NCI-H1930 (cell line): ENCODE measurements around the gene LRRC1.

Experiments
- DNase-seq, 2 experiments: peaks; one replicate each; lab custom pipeline; 2025; lab: John Stamatoyannopoulos, UW

The LRRC1 gene

DNA sequence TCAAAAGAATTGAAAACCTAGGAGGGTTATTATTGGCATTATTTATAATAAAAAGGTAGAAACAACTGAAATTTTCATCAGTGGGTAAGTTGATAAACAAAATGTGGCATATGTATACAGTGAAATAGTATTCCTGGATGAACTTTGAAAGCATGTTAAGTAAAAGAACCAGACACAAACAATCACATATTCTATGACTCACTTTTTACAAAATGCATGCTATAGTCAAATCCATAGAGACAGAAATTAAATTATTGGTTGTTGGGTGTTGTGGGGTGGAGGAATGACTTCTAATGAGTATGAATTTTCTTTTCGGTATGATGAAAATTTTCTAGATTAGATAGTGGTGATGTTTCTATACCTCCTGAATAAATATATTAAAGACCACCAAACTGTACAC, 94.6 kb downstream of the LRRC1 start:
- DNase-seq: no peak

DNA sequence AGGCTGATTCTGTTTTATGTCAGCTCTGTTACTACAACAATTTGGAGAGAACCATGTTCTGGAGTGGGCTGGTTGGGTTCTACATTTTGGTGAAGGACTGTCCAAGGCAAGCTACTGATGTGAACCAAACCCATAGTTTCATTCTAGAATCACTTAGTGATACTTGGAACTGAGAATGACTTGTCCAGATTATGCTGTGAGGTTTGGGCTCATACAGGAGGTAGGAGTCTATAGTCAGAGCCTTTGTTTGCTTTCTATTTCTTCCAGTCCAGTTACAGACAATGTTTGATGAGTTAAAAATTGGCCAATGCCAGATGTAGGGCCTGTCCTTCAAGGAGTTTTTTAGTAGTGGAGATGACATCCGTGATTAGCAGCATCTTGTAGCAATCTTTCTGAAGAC, 97.9 kb downstream of the LRRC1 start:
- no peak for DNase-seq

DNA sequence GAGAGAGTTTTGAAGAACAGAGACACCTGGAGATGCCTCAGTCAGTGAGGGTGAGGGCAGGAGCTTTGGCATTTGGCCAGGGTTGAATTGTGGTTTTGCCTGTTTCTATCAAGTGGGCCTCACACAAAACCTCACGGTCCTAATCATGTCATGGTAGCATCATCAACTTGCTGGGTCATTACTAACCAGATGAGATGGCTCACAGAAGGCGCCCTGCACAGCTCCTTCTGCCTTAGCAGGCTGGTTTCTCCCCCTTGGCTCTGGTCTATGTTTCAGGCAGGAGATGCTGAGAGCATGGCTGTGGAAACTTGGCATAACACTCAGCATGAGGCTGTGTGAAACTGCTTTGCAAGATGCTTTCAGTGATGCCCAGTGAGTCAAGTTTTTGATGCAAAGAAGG, 99.3 kb downstream of the LRRC1 start:
- peak in 1 of 2 experiments; percentile 16 for DNase-seq

DNA sequence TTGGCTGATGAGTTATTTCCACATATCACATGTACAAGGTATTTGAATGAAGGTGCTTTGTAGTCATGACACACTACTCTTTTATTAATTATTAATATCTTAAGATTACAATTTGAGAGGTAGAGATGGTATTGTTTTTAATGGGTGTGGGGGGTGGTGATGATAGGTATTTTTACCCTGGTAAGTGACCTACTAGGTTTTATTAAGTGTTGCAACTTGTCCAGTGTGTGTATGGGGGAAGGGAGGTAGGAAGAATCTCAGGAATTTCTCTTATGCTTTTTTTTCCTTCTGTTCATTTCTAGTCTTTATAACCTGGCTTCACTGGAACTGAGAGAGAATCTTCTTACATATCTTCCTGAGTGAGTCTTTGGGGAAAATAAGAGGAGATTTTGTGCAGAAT, 101.4 kb downstream of the LRRC1 start:
- DNase-seq: no peak

DNA sequence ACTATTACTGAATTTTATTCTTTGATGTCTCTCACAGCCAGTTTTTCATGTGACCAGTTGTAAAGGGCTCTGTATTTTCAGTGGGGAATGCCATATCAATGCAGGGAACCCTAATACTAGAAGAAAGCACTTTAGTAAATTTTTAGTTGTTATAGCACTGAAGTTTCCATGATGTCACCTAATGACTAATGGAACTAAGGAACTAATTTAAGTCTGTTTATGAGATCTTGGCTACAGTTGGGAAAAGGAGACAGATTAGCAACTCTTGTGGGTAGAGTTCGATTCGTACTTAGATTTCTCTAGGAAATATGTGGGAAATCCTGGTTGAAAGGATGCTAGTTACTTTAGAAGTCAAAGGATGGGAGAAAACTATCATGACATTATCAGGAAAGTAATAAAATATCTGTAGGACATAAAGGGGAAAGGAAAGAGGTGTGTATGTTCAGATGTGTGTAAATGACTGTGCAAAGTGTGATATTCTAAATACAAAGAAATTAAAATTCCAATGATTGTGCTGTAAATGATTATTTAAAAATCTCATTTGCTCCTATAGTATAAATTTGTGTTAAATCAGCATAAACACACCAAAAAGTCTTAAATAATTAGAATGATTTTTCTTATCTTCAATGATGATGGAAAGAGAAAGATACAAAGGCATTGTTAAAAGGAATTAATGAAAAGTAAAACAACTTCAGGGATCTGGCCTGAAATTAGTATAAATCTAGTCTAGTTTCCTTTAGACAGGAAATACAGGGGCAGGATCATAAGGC, 103.4 kb downstream of the LRRC1 start:
- DNase-seq: no peak

DNA sequence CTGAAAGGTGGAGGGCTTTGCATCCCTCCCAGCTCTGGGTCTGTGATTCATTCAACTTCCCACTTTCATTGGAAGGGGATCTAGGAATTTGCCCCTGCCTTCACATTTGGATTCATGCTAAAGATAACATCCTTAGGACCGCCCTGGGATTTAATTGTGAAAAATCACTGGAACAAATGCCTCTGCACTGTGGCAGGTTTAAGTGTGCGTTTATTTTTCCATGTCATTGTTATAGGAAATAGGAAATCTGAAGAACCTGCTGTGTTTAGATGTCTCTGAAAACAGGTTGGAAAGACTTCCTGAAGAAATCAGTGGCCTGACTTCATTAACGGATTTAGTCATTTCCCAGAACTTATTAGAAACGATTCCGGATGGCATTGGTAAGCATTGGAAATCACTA, 104.7 kb downstream of the LRRC1 start:
- DNase-seq: no peak

DNA sequence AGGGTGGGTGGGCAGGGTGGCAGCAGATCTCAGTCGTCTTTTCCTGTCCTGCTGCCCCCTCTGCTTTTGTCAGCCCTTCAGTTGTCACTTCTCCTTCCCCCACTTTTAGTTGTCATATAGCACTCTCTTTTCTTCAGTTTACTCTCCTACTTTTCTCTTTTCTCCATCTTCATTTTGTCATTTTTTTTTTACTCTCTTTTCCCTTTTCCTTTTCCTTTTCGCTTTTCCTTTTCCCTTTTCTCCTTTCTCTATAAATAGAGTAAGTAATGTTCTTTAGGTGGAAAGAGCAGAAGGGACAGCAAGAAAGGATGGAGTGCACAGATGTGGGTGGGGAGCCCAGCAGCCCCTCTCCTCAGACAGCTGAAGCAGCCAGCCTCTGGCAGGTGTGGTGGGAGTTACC, 108.6 kb downstream of the LRRC1 start:
- no peak for DNase-seq

DNA sequence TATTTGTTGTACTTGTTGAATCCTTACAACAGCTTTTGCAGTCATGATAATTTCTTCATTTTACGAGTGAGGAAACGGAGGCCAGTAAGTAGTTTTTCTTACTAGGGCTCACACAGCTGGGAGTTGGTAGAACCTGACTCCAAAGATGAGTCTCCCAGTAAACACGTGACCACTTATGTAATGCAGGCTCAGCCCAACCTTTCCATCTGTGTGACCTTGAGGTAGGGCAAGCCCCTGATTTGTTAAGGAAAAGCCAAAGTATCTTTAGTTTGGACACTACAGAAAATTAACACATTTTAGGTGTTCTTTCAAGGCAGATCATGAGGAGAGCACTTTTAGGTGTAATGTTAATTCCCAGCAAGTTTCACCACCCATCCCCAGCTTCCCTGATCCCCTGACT, 111.3 kb downstream of the LRRC1 start:
- no peak for DNase-seq

DNA sequence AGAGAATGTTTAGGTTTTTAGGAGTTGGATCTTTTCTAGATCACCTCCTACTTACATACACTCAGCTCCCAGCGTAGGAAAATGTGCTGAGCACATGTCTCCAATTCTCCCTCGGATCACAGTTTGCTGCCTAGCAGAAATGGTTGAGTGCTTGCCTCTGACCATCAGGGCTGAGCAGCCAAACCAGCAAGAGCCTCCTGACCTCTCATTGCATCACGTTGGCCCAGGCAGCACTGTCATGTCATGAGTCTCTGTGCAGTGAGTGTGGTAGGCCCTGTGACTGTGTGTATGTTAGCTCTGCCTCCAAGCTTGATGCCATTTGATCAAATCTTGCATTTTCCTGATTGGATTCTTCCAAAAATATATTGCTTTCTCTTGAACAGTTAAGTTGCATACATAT, 112.0 kb downstream of the LRRC1 start:
- no peak for DNase-seq

DNA sequence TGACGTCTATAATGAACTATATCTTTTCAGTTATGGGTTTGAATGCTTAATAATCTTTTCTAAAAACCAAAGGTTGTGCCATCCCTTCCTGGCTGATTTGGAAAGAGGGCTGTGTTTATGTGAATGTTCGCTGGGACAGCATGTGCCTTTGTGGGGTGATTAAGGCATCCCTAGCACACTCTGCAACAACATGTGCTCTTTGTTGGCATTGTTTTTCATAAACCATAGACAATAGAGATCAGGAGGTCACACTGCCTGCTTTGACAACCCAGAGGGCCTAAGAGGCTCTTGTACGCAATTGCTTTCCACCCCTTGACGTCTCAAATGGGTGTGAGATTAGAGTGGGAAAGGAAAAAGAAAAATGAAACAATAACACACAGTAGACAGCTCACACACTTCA, 116.0 kb downstream of the LRRC1 start:
- DNase-seq: no peak

DNA sequence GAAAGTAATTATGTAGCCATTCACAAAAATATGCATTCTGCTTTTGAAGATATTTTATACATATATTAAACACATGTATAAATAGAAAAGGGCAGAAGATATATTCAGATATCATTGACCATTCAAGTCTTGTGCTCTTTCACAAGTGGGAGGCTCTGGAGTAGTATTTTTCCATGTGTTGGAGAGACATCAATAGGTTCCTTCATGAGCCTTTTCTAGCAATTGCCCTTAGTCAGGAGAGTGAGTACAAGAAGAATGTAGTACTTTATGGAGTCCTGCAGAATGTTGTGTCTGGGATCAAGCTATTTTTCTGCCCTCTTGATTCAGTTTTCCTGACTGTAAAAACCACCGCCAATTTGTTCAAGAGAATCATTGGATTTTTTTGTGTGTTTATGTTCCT, 117.9 kb downstream of the LRRC1 start:
- DNase-seq: no peak

DNA sequence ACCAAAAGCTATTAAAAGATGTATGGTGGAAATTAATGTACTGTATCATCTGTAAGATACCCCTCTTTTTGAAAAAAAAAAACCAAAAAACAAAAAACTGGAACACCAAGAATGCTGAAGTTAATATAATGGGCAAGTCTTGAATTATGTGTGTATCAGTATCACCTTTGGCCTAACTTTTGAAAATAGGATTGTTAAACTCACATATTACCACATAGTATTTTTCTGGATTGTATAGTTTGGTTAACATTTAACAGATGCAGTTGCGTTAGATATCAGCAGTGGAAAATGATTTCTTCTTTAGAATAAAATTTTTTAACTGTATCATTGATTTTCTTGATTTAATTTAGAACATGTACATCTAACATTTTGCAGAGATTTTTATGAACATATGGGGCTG, 118.5 kb downstream of the LRRC1 start:
- DNase-seq: no peak

DNA sequence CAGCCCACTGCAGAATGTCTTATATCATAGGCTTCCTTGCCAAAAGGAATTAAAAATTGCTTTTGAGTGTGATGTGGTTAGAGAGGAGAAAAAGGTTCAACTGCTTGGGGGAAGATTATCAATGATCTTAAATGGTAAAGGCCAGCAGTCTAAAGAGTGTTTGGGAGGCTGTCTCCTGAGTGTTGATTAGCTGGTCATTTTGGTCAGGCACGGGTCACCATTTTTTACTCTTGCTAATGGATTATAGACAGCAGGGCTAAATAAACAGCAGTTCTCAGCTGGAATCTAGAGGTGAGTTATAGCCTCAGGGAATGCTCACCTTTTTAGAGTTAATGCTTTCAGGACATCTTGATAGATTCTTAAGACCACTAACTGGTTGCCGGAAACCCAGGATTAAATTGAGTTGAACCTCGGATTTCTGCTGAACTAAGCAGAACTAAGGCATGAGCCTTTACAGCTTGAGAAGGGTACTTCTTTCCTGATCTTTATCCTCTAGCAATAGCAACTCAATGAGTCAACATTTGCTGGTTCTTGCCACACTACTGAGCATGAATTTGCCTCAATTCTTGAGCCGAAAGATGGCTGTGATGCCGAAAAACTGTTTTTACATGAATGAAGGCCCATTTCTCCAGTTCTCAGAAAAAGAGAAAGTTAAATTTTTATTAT, 120.4 kb downstream of the LRRC1 start:
- no peak for DNase-seq

DNA sequence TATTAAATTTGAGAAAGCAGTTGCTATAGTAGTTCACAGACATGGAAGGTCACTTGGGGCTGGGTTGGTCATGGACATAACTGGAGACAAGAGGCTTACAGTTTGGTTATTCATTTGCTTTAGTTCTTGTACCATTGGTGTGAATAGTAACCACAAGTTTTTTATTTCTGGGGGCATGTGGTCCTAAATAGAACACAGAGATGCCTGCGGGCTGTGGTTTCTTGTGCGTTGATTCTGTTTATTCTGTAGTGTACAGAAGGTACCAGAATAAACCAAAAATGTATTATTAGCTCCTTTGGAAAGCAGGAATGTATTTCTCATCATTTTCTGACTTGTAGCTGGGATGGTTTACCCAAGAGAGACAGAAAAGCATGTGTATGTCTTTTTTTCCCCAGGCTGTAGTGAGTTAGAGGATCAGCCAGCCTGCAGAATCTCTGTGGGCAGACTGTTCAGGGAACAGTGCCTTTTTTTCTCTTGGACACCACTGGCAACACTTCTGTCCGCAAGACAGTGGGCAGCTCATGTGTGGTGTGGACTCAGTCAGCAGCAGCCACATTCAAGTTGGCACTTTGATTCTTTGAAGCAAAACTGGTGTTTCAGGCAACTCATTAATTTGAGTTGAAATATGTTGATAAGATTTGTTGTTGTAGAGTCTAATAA, 122.1 kb downstream of the LRRC1 start:
- DNase-seq: no peak

DNA sequence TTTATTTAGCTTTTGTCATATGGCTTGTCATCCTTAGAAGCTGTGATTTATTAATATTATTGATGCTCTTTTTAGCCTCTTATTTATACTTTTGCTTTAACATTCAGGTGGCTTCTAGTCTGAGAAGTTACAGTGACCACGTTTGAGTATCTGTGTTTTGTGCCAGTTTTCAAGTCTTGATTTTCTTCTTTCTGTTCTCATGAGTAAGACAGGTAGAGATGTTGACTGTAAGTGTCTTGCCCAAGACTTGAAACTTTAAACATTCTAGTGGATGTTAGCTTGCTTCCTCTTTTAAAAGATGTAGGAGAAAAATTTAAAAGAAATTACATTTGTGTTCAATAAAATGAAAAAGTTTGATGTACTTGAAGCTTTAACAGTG, 122.6 kb downstream of the LRRC1 start:
- no peak for DNase-seq

DNA sequence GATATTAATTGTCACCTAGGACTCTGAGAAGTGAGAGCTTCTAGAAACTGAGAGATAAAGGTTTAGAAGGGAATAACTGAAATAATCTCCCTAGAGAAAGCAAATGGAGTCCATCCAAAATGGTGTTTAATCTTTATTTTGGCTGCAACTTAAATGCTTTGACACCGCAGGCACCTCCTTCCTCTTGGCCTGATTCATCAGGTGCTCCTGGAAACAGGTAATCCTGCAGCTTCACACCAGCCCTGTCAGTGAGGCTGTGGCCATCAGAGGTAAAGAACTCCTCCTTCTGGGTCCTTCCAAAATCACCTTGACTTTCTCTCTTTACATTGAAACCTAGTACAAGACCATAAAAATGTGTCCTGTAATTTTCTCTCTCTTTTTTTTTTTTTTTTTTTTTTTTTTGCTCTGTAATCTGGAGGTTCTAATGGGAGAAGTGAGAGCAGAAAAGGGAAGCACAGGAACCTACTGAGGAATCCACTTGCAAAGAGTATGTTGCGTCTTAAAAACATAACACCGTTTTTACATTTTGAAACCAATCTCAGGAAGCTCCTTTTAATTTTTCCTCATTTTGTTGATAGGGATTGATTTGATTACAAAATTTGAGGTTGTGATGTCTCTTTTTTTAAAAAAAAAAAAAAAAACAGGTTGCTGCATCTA, 124.2 kb downstream of the LRRC1 start:
- DNase-seq: no peak

DNA sequence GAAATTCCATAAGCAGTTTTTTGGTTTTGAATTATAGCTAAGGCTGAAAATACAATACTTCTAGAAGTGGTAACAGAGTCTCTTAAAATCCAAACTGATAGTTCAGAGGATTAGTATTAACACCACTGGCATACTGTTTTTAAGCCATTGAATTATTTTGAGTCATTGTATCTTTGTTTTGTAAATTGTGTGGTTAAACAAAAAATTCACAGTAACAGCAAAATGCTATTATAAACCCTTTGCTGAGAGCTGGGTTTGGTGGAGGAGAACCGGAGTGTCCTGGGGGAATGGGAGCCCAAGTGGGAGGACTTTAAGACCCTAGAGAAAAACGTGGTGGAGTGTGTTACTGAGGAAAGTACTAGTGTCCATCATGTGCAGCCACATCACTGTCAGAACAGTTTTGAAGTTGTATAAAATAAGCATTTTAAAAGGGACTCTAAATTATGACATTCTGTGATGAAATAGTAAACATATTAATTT, 125.1 kb downstream of the LRRC1 start:
- no peak for DNase-seq

DNA sequence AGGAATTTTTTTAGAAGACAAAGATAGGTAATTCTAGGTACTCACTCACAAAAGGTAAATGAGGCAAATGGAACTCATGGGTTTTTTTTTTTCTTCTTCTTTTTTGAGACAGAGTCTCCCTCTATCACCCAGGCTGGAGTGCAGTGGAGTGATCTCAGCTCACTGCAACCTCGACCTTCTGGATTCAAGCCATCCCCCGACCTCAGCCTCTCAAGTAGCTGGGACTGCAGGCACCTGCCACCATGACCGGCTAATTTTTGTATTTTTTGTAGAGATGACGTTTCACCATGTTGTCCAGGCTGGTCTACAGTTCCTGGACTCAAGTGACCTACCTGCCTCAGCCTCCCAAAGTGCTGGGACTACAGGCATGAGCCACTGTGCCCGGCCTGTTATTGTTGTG, 126.1 kb downstream of the LRRC1 start:
- no peak for DNase-seq

DNA sequence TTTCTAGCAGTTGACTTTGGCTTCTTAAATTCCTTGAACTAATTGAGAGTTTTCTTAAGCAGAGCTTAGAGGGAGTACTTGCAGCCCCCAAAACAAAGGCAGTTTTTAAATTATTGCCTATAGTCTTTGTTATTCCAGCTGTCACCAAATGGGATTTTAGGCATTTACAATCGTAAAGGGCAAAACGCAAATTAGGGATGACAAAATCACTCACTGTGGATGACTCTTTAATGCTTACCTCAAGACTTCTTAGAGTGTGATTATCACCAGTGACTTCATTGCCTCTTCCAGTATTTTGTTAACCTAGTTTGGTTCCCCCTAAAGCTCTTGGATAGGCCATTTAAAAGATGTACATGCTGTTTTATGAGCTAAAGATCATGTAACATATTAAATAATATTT, 126.8 kb downstream of the LRRC1 start:
- DNase-seq: no peak

DNA sequence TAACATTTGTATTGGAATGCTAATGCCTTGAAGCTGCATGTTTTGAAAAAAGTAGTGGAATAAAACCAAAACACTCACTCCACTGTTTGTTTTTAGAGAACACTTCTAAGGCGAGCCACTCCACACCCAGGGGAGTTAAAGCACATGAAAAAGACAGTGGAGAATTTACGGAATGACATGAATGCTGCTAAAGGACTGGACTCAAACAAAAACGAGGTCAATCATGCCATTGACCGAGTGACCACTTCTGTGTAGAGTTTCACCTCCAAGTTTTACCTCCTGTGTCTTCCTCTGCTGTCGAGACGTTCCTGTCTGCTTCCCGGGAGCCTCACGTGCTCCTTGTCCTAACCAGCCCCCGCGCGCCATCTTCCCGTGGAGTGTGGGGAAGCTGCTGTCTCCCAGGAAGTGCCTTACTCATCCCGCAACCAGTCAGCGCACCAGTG, 127.8 kb downstream of the LRRC1 start:
- DNase-seq: no peak

DNA sequence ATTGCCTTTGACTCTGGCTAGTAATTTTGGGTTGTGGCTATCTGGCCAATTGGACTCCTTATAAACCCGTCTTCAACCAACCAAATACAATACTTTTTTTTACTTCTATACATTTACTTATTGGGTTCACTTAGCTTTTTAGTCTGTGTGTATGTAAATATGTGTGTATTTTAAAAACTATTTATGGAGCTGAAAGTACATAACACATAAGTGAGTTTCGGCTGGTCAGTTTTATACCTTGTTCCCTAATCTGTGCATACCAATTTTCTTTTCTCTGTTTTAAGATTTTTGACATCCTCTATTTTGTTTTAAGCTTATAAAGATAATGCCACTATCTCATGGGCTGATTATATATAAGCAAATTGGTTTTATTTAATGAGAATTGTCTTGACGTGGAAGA, 129.5 kb downstream of the LRRC1 start:
- no peak for DNase-seq

DNA sequence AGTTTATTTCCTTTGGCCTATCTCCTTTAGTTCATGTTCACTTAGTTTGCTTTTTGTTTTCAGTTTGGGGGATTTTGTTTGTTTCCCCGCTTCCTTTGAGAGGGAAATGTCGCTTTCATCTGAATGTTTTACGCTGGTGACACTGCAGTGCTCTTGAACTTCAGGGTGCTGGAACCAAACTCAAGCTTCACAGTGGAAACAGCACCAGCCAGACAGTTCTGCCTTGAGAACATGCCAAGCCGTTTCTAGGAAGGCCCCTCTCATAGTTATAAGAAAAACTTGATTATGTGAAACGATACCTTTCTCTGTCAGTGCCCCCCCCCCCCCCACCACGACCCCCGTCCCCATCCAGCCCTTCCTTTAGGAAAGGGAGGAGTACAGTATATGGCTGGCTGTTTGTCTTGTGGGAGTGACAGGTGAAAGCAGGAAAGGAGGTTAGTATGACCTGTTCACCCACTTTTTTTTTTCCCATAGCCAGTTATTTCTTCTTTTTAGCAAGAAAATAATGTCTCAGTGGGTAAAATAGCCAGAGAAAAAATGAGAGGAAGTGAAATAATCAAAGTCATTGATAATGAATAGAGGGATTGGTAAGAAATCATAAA, 130.1 kb downstream of the LRRC1 start:
- DNase-seq: no peak
